HCT116 (cell line): ENCODE measurements around the gene CLEC16A. TPM values are rescaled to one million over a fixed set of nuclear protein-coding genes. Genes with fewer than 3 reads are reported as not detected.

Experiments used
- ATAC-seq: fragments of 200-7000 bp; cut with Tn5 transposase; 2 replicates; pipeline ENCODE4 v1.9.1; 2020; ENCODE audit warnings: mild to moderate bottlenecking, moderate library complexity
- BruUV-seq: library from RNA; stranded (reverse); fragments of 400-500 nt; replicated peaks from 2 replicates; lab custom pipeline; 2021; lab: Mats Ljungman, UMichigan
- CTCF ChIA-PET: fragments of 300-600 bp; sonication (Branson Sonifier 250); formaldehyde crosslinking; loops from one replicate; lab custom pipeline; 2021; ENCODE audit warnings: antibody characterized with exemption; lab: Charles Lee
- POLR2A ChIA-PET: fragments of 300-600, 350-600 bp; sonication (Branson Sonifier 250); formaldehyde crosslinking; loops from one replicate; lab custom pipeline; 2021; ENCODE audit warnings: antibody characterized with exemption; lab: Charles Lee
- RAD21 ChIA-PET, 2 experiments: fragments of 300-600 bp; sonication (Branson Sonifier 250); formaldehyde crosslinking; loops; one replicate each; lab custom pipeline; 2023; ENCODE audit warnings: low total read pairs in 2 of 2; ENCODE audit not compliant: uncharacterized antibody in 2 of 2, unreplicated experiment in 2 of 2, low non-redundant PET in 1 of 2; lab: Charles Lee
- DNase-seq: peaks from one replicate; pipeline ENCODE4 v3.0.0-alpha.2; 2010; ENCODE audit warnings: low read depth, low spot score
- H2AFZ ChIP-seq: fragments of 200-600 bp; shearing (Covaris generic), sonication (generic); 2 replicates; pipeline ENCODE4 v1.6.1; 2017; ENCODE audit warnings: low read depth, mixed run types, mixed read lengths, antibody characterized with exemption, low read length; ENCODE audit not compliant: poor library complexity, severe bottlenecking
- H3K27ac ChIP-seq: 2 replicates; pipeline ENCODE4 v1.5.1; 2012; ENCODE audit warnings: low read depth, low read length
- H3K27me3 ChIP-seq: fragments of 200-600 bp; sonication (generic); 2 replicates; pipeline ENCODE4 v1.6.1; 2016; ENCODE audit warnings: mixed run types, low read length, mixed read lengths; ENCODE audit not compliant: insufficient read depth
- H3K36me3 ChIP-seq, 2 experiments: fragments of 200-500 bp in 1 of 2; fragments of 200-600 bp in 1 of 2; sonication (Bioruptor generic) in 1 of 2; sonication (generic) in 1 of 2; 2 replicates each; pipeline versions ENCODE4 v1.5.1 to v1.6.1; 2014 to 2016; ENCODE audit warnings: low read length in 2 of 2, inconsistent platforms in 1 of 2, mixed read lengths in 1 of 2, mixed run types in 1 of 2; ENCODE audit not compliant: insufficient read depth in 2 of 2, control insufficient read depth in 1 of 2
- H3K4me1 ChIP-seq, 2 experiments: fragments of 200-600 bp in 1 of 2; sonication (generic) in 1 of 2; 2 replicates each; pipeline versions ENCODE4 v1.5.1 to v1.6.1; 2012 to 2017; ENCODE audit warnings: low read length in 2 of 2, inconsistent platforms in 1 of 2, mild to moderate bottlenecking in 1 of 2, mixed read lengths in 1 of 2, mixed run types in 1 of 2, moderate library complexity in 1 of 2; ENCODE audit not compliant: insufficient read depth in 2 of 2, control insufficient read depth in 1 of 2
- H3K4me2 ChIP-seq: fragments of 200-600 bp; sonication (generic); 2 replicates; pipeline ENCODE4 v1.6.1; 2017; ENCODE audit warnings: mixed run types, low read length, mixed read lengths
- H3K4me3 ChIP-seq, 2 experiments: fragments of 200-600 bp in 1 of 2; sonication (generic) in 1 of 2; replicated peaks in 1 of 2; 2 replicates each; pipeline ENCODE4 v1.5.1; 2011 to 2016; ENCODE audit warnings: low read length in 2 of 2, control low read depth in 1 of 2, low read depth in 1 of 2, mild to moderate bottlenecking in 1 of 2, mixed read lengths in 1 of 2, mixed run types in 1 of 2
- H3K79me2 ChIP-seq: fragments of 200-600 bp; sonication (generic); 2 replicates; pipeline ENCODE4 v1.6.1; 2017; ENCODE audit warnings: mild to moderate bottlenecking, mixed run types, low read length, moderate library complexity, mixed read lengths; ENCODE audit not compliant: insufficient read depth
- H3K9ac ChIP-seq: fragments of 200-600 bp; sonication (generic); 2 replicates; pipeline ENCODE4 v1.6.1; 2016; ENCODE audit warnings: low read length, mixed read lengths
- H3K9me2 ChIP-seq: fragments of 200-600 bp; sonication (generic), shearing (Covaris generic); 2 replicates; pipeline ENCODE4 v1.6.1; 2017; ENCODE audit warnings: mixed run types, mild to moderate bottlenecking, moderate library complexity; ENCODE audit not compliant: insufficient read depth
- H3K9me3 ChIP-seq, 2 experiments: fragments of 200-500 bp in 1 of 2; fragments of 200-600 bp in 1 of 2; sonication (Bioruptor generic) in 1 of 2; sonication (generic) in 1 of 2; 2 replicates each; pipeline ENCODE4 v1.6.1; 2014 to 2017; ENCODE audit warnings: low read length in 2 of 2, mixed read lengths in 2 of 2, inconsistent platforms in 1 of 2, low read depth in 1 of 2, mild to moderate bottlenecking in 1 of 2, mixed run types in 1 of 2, moderate library complexity in 1 of 2; ENCODE audit not compliant: control insufficient read depth in 1 of 2, insufficient read depth in 1 of 2
- H4K20me1 ChIP-seq: fragments of 200-600 bp; sonication (generic), shearing (Covaris generic); 2 replicates; pipeline ENCODE4 v1.6.1; 2017; ENCODE audit warnings: mixed run types, mild to moderate bottlenecking, moderate library complexity; ENCODE audit not compliant: insufficient read depth
- EGR1 ChIP-seq: IDR thresholded peaks from 2 replicates; pipeline ENCODE4 v1.6.1; 2012; ENCODE audit warnings: low read depth
- ELF1 ChIP-seq: IDR thresholded peaks from 2 replicates; pipeline ENCODE4 v1.6.1; 2012; ENCODE audit warnings: low read depth, borderline replicate concordance
- EZH2 ChIP-seq: fragments of 200-600 bp; sonication (generic); IDR thresholded peaks from 2 replicates; pipeline ENCODE4 v1.6.1; 2017; ENCODE audit warnings: antibody characterized with exemption, mixed run types
- EZH2phosphoT487 ChIP-seq: fragments of 200-600 bp; IDR thresholded peaks from 2 replicates; pipeline ENCODE4 v1.6.1; 2018; ENCODE audit warnings: antibody characterized with exemption, borderline replicate concordance
- JUND ChIP-seq: IDR thresholded peaks from 2 replicates; pipeline ENCODE4 v1.6.1; 2012
- POLR2A ChIP-seq: IDR thresholded peaks from 2 replicates; pipeline ENCODE4 v1.7.0; 2011; ENCODE audit warnings: borderline replicate concordance; ENCODE audit not compliant: insufficient read depth, insufficient read length; ENCODE audit errors: extremely low read depth
- POLR2AphosphoS5 ChIP-seq: IDR thresholded peaks from 2 replicates; pipeline ENCODE4 v1.6.1; 2011; ENCODE audit warnings: mild to moderate bottlenecking, low read depth, low read length, moderate library complexity
- RAD21 ChIP-seq: IDR thresholded peaks from 2 replicates; pipeline ENCODE4 v1.6.1; 2012; ENCODE audit warnings: low read depth, mild to moderate bottlenecking
- SRF ChIP-seq: IDR thresholded peaks from 2 replicates; pipeline ENCODE4 v1.6.1; 2012; ENCODE audit warnings: low read depth
- YY1 ChIP-seq: IDR thresholded peaks from 2 replicates; pipeline ENCODE4 v1.6.1; 2011; ENCODE audit warnings: low read length, low read depth, moderate library complexity, mild to moderate bottlenecking; ENCODE audit not compliant: insufficient replicate concordance; ENCODE audit errors: extremely low read depth
- ZFX ChIP-seq: fragments of 450-650 bp; IDR thresholded peaks from 2 replicates; pipeline ENCODE4 v1.6.1; 2017
- ZNF274 ChIP-seq: fragments of 200-500 bp; sonication (Bioruptor generic); IDR thresholded peaks from 2 replicates; pipeline ENCODE4 v1.6.1; 2014; ENCODE audit warnings: mild to moderate bottlenecking, low read depth, low read length, inconsistent platforms
- intact Hi-C: fragments of 100-400 bp; cut with micrococcal nuclease; formaldehyde crosslinking; loops from 2 replicates; pipeline ENCODE4 v1.10.0; 2022
- total RNA-seq: library from RNA; stranded (reverse); gene quantifications from one replicate; pipeline ENCODE4 v1.2.1, GENCODE V29; 2021; ENCODE audit not compliant: unreplicated experiment
- TF ChIP-seq, protein P1 (sequence below): IDR thresholded peaks from 2 replicates; pipeline ENCODE4 v1.6.1; 2011; ENCODE audit warnings: mild to moderate bottlenecking, low read length, moderate library complexity; ENCODE audit not compliant: insufficient replicate concordance; ENCODE audit errors: extremely low read depth
- TF ChIP-seq, protein P2 (sequence below): IDR thresholded peaks from 2 replicates; pipeline ENCODE4 v1.6.1; 2012; ENCODE audit warnings: low read depth
- TF ChIP-seq, protein P3 (sequence below): IDR thresholded peaks from 2 replicates; pipeline ENCODE4 v1.6.1; 2012
- TF ChIP-seq, protein P4 (sequence below): IDR thresholded peaks from 2 replicates; pipeline ENCODE4 v1.6.1; 2012
- TF ChIP-seq, protein P5 (sequence below), 3 experiments: fragments of 200-600 bp in 1 of 3; sonication (generic) in 1 of 3; IDR thresholded peaks in 2 of 3; conservative IDR thresholded peaks in 1 of 3; 2 replicates each; pipeline ENCODE4 v1.5.1; 2012 to 2017; ENCODE audit warnings: low read depth in 2 of 3, low read length in 2 of 3, antibody characterized with exemption in 1 of 3, borderline replicate concordance in 1 of 3, control low read depth in 1 of 3, mild to moderate bottlenecking in 1 of 3, mixed read lengths in 1 of 3, mixed run types in 1 of 3, moderate library complexity in 1 of 3; ENCODE audit not compliant: insufficient read depth in 1 of 3

The CLEC16A gene
- total RNA-seq, 1 experiment from 2014 or later: 18.0 TPM

DNA sequence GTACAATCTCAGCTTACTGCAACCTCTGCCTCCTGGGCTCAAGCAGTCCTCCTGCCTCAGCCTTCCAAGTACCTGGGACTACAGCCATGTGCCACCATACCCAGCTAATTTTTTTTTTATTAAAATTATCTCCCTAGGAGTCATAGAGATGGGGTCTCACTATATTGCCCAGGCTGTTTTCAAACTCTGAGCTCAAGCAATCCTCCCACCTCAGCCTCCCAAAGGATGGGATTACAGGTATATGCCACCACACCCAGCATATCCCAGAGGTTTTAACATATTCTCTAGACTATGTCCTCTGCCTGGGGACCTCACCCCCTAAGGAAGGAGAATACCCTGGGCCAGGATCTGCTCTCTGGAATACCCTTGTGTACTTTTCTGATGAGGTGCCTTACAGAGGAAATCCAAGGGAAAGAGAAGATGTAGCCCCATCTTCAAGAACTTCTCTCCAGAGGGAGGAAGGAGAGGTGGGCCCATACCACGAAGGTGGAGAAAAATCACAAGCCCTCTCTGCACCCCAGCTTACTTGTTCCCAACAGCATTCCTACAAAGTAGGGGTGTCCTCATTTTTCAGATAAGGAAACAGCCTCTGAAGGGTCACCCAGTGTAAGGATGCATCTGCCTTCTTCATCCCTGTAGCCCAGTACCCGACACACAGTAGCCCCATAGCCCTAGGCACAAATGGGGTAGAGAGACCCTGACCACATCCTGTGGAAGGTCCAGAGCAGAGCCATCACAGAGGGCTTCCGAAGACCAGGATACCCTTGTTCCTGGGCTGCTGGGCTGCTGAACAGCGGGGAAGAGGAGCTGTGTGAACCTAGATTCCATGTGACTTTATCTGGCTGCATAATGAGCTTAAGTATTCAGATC, 160.0 kb downstream of the CLEC16A start:
- Histone ChIP-seq H2AFZ (no peak overlapping the region), H3K4me1 (peaks cover 13 to 19% of the 10 kb centered on the region in 2 experiments), H3K79me2 (no peaks in the 10 kb centered on the region), H3K9me3 (no peaks in the 10 kb centered on the region), H3K9me2 (no peaks in the 10 kb centered on the region), H3K4me3 (no peak overlapping the region), H4K20me1 (no peaks in the 10 kb centered on the region), H3K9ac (no peak overlapping the region), H3K36me3 (no peaks in the 10 kb centered on the region), H3K4me2 (no peak overlapping the region), H3K27me3 (no peaks in the 10 kb centered on the region), H3K27ac (no peak overlapping the region)
- POLR2A ChIA-PET: no interaction called here
- ATAC-seq (no peak), DNase-seq (no peak)
- intact Hi-C loops: no loop called here
- RAD21 ChIA-PET: no interaction called here
- CTCF ChIA-PET: no interaction called here
- TF ChIP-seq, protein P1, sequence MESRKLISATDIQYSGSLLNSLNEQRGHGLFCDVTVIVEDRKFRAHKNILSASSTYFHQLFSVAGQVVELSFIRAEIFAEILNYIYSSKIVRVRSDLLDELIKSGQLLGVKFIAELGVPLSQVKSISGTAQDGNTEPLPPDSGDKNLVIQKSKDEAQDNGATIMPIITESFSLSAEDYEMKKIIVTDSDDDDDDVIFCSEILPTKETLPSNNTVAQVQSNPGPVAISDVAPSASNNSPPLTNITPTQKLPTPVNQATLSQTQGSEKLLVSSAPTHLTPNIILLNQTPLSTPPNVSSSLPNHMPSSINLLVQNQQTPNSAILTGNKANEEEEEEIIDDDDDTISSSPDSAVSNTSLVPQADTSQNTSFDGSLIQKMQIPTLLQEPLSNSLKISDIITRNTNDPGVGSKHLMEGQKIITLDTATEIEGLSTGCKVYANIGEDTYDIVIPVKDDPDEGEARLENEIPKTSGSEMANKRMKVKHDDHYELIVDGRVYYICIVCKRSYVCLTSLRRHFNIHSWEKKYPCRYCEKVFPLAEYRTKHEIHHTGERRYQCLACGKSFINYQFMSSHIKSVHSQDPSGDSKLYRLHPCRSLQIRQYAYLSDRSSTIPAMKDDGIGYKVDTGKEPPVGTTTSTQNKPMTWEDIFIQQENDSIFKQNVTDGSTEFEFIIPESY: no peak
- TF ChIP-seq JUND: no peak
- TF ChIP-seq, protein P2, sequence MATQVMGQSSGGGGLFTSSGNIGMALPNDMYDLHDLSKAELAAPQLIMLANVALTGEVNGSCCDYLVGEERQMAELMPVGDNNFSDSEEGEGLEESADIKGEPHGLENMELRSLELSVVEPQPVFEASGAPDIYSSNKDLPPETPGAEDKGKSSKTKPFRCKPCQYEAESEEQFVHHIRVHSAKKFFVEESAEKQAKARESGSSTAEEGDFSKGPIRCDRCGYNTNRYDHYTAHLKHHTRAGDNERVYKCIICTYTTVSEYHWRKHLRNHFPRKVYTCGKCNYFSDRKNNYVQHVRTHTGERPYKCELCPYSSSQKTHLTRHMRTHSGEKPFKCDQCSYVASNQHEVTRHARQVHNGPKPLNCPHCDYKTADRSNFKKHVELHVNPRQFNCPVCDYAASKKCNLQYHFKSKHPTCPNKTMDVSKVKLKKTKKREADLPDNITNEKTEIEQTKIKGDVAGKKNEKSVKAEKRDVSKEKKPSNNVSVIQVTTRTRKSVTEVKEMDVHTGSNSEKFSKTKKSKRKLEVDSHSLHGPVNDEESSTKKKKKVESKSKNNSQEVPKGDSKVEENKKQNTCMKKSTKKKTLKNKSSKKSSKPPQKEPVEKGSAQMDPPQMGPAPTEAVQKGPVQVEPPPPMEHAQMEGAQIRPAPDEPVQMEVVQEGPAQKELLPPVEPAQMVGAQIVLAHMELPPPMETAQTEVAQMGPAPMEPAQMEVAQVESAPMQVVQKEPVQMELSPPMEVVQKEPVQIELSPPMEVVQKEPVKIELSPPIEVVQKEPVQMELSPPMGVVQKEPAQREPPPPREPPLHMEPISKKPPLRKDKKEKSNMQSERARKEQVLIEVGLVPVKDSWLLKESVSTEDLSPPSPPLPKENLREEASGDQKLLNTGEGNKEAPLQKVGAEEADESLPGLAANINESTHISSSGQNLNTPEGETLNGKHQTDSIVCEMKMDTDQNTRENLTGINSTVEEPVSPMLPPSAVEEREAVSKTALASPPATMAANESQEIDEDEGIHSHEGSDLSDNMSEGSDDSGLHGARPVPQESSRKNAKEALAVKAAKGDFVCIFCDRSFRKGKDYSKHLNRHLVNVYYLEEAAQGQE: no peak
- TF ChIP-seq, protein P3, sequence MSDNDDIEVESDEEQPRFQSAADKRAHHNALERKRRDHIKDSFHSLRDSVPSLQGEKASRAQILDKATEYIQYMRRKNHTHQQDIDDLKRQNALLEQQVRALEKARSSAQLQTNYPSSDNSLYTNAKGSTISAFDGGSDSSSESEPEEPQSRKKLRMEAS: no peak
- TF ChIP-seq SRF: no peak
- TF ChIP-seq ZNF274: no peak
- no peak for TF ChIP-seq ELF1
- TF ChIP-seq EGR1: no peak
- no peak for TF ChIP-seq YY1
- no peak for TF ChIP-seq RAD21
- TF ChIP-seq ZFX: no peak
- TF ChIP-seq EZH2: no peak
- no peak for TF ChIP-seq EZH2phosphoT487
- TF ChIP-seq, protein P4, sequence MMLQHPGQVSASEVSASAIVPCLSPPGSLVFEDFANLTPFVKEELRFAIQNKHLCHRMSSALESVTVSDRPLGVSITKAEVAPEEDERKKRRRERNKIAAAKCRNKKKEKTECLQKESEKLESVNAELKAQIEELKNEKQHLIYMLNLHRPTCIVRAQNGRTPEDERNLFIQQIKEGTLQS: no peak
- no peak for TF ChIP-seq POLR2AphosphoS5
- no peak for TF ChIP-seq POLR2A
- TF ChIP-seq, protein P5, sequence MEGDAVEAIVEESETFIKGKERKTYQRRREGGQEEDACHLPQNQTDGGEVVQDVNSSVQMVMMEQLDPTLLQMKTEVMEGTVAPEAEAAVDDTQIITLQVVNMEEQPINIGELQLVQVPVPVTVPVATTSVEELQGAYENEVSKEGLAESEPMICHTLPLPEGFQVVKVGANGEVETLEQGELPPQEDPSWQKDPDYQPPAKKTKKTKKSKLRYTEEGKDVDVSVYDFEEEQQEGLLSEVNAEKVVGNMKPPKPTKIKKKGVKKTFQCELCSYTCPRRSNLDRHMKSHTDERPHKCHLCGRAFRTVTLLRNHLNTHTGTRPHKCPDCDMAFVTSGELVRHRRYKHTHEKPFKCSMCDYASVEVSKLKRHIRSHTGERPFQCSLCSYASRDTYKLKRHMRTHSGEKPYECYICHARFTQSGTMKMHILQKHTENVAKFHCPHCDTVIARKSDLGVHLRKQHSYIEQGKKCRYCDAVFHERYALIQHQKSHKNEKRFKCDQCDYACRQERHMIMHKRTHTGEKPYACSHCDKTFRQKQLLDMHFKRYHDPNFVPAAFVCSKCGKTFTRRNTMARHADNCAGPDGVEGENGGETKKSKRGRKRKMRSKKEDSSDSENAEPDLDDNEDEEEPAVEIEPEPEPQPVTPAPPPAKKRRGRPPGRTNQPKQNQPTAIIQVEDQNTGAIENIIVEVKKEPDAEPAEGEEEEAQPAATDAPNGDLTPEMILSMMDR (IDR thresholded peaks at IDR 0.05 in 2 of 3, conservative IDR thresholded peaks at IDR 0.05 in 1 of 3; ENCODE audit: borderline replicate concordance in 1 of 3, insufficient read depth in 1 of 3, low read depth in 2 of 3, low read length in 2 of 3): no peak
- no TSS peak for BruUV-seq
